Activated T-cell treated with anti-CD3 and anti-CD28 coated beads for 48 hours (primary cell): ENCODE results near the gene KIF5B.
"Not testable (repeated sequence)": the region's sequence is repeated elsewhere in the genome, so short reads cannot be mapped to it uniquely, and the experiment has no call there.

ENCODE experiments used
- DNase-seq: peaks from one replicate; pipeline ENCODE4 v3.0.0-alpha.2; 2020; ENCODE audit warnings: low read depth

KIF5B gene

GRCh38 chr10:32007026-32007425, 49.2 kb downstream of the KIF5B start:
- no peak for DNase-seq

GRCh38 chr10:32005050-32005449, 51.2 kb downstream of the KIF5B start:
- DNase-seq: no peak

- DNase-seq: no peak
Measured at GRCh38 chr10:32004161-32004591, 52.0 kb downstream of the KIF5B start.

- DNase-seq: no peak
Measured at GRCh38 chr10:32002531-32002930, 53.7 kb downstream of the KIF5B start.

- DNase-seq: no peak
Measured at GRCh38 chr10:32000937-32001336, 55.3 kb downstream of the KIF5B start.

GRCh38 chr10:31999836-32000235, 56.4 kb downstream of the KIF5B start:
- DNase-seq: no peak

GRCh38 chr10:31999070-31999660, 57.1 kb downstream of the KIF5B start:
- no peak for DNase-seq

- no peak for DNase-seq
Measured at GRCh38 chr10:31994926-31995325, 61.3 kb downstream of the KIF5B start.

- no peak for DNase-seq
Measured at GRCh38 chr10:31990937-31991336, 65.3 kb downstream of the KIF5B start.

- not testable (repeated sequence) for DNase-seq
Measured at GRCh38 chr10:31987786-31988185, 68.4 kb downstream of the KIF5B start.

- no peak for DNase-seq
Measured at GRCh38 chr10:31982111-31982510, 74.1 kb downstream of the KIF5B start.

GRCh38 chr10:31980471-31980870, 75.8 kb downstream of the KIF5B start:
- no peak for DNase-seq

- not testable (repeated sequence) for DNase-seq
Measured at GRCh38 chr10:31979071-31979470, 77.2 kb downstream of the KIF5B start.

- DNase-seq: no peak
Measured at GRCh38 chr10:31978156-31978483, 78.1 kb downstream of the KIF5B start.

- DNase-seq: no peak
Measured at GRCh38 chr10:31977440-31978155, 78.6 kb downstream of the KIF5B start.

- no peak for DNase-seq
Measured at GRCh38 chr10:31975157-31975765, 81.0 kb downstream of the KIF5B start.

GRCh38 chr10:31974434-31975124, 81.6 kb downstream of the KIF5B start:
- DNase-seq: no peak

- no peak for DNase-seq
Measured at GRCh38 chr10:31972519-31973041, 83.6 kb downstream of the KIF5B start.

- DNase-seq: not testable (repeated sequence)
Measured at GRCh38 chr10:31969847-31970246, 86.4 kb downstream of the KIF5B start.

- DNase-seq: no peak
Measured at GRCh38 chr10:31963589-31963980, 92.6 kb downstream of the KIF5B start.

- DNase-seq: no peak
Measured at GRCh38 chr10:31962826-31963588, 93.2 kb downstream of the KIF5B start.
